Transverse colon (tissue), 4 donors: ENCODE data around the gene PKIB. TPM values are rescaled to one million over a fixed set of nuclear protein-coding genes. Genes with fewer than 3 reads are reported as not detected.

Experiments used
- DNase-seq: peaks from one replicate; pipeline ENCODE4 v3.0.0-alpha.2; 2019
- H3K27ac ChIP-seq, 4 donors: fragments of 200-600 bp; sonication (generic); 2 replicates each; pipeline ENCODE4 v1.5.1; 2016 to 2018; ENCODE audit warnings: inconsistent platforms in 4 of 4
- H3K27me3 ChIP-seq: fragments of 200-600 bp; sonication (generic); 2 replicates; pipeline ENCODE4 v1.5.1; 2017; ENCODE audit warnings: inconsistent platforms
- H3K36me3 ChIP-seq, 4 donors: fragments of 200-600 bp; sonication (generic); 2 replicates each; pipeline ENCODE4 v1.5.1; 2017 to 2019; ENCODE audit warnings: inconsistent platforms in 4 of 4
- H3K4me1 ChIP-seq, 4 donors: fragments of 200-600 bp; sonication (generic); 2 replicates each; pipeline ENCODE4 v1.5.1; 2017 to 2020; ENCODE audit warnings: inconsistent platforms in 4 of 4
- H3K4me3 ChIP-seq, 4 donors: fragments of 200-600 bp; sonication (generic); 1 replicate in 1 of 4; 2 replicates in 3 of 4; pipeline versions ENCODE4 v1.5.1 to v1.6.1; 2017 to 2019; ENCODE audit warnings: inconsistent platforms in 4 of 4
- H3K9me3 ChIP-seq, 2 donors: fragments of 200-600 bp; sonication (generic); 2 replicates each; pipeline ENCODE4 v1.5.1; 2017 to 2019; ENCODE audit warnings: inconsistent platforms in 2 of 2
- EP300 ChIP-seq: sonication (generic); formaldehyde crosslinking; IDR thresholded peaks from one replicate; pipeline ENCODE4 v1.6.1; 2017; ENCODE audit warnings: antibody characterized with exemption, low read depth
- POLR2A ChIP-seq: fragments of 450-650 bp; IDR thresholded peaks from one replicate; pipeline ENCODE4 v1.6.1; 2016; ENCODE audit warnings: antibody characterized with exemption, mild to moderate bottlenecking, moderate library complexity
- POLR2AphosphoS5 ChIP-seq, 3 donors: sonication (generic); formaldehyde crosslinking; IDR thresholded peaks; one replicate each; pipeline ENCODE4 v1.6.1; 2016; ENCODE audit warnings: antibody characterized with exemption in 3 of 3
- WGBS, 2 donors: methylation state at CpG; one replicate each; pipeline ENCODE4 v1.1.5; 2018; ENCODE audit warnings: low coverage in 1 of 2; 5-methylcytosine and 5-hydroxymethylcytosine counted together
- in situ Hi-C, 4 donors: fragments of 200-750 bp; cut with MboI; loops; one replicate each; pipeline versions ENCODE4 v1.15.0 to v1.15.1; 2017; ENCODE audit warnings: low sequenced_read_pairs in 3 of 4, low pct_ligation_motif_present in 1 of 4, low pct_unique_long_range_greater_than_20kb in 1 of 4
- intact Hi-C: fragments of 100-400 bp; cut with DNase I; formaldehyde crosslinking; loops from one replicate; pipeline ENCODE4 v1.15.1; 2023; ENCODE audit warnings: low total_unique reads
- total RNA-seq, 4 donors: library from RNA; depleted of rRNA; stranded (reverse); fragments of >200 nt; gene quantifications; one replicate each; pipeline ENCODE4 v1.1.0, GENCODE V29; 2016
- TF ChIP-seq, protein P1 (sequence below), 5 experiments: fragments of 200-600 bp in 3 of 5; fragments of 450-650 bp in 2 of 5; sonication (generic) in 3 of 5; IDR thresholded peaks; 1 replicate in 2 of 5; 2 replicates in 3 of 5; pipeline ENCODE4 v1.5.1; 2016 to 2017; ENCODE audit warnings: antibody characterized with exemption in 5 of 5, inconsistent platforms in 3 of 5, mild to moderate bottlenecking in 2 of 5, moderate library complexity in 1 of 5

The PKIB gene
- total RNA-seq, 4 donors from 2014 or later: 45.2 to 163 (median 96.1) TPM

DNA sequence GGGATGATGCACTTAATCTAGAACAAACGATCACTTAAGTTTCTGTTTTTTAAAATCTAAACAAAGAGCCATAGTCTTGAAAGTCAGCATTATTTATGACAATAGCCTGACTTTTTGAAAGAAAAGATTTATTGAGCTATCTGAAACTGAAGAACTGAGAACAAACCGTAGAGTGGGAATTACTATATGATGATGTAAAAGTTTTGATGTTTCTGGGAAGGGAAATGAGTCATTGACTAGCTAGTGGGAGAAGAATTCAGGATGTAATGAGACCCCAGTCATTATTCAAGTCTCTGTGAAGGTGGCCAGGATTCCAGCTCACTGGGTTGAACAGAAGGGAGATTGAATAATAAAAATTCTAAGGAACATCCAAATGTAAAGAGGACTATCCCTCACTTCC, 85.9 kb downstream of the PKIB start:
- no peak overlapping the region for H3K27ac ChIP-seq
- in situ Hi-C loops (no loop called here), intact Hi-C loops (loop anchor here (5.0 kb wide), 1 partner anchor 1166 kb away; no protein-coding TSS in a partner anchor)
- no peaks in the 10 kb centered on the region for H3K27me3 ChIP-seq
- no peaks in the 10 kb centered on the region for H3K9me3 ChIP-seq
- 34 to 45% methylated on average over 2 of the region's 2 CpGs for WGBS, 2 donors
- no peaks in the 10 kb centered on the region for H3K36me3 ChIP-seq
- TF ChIP-seq, protein P1, sequence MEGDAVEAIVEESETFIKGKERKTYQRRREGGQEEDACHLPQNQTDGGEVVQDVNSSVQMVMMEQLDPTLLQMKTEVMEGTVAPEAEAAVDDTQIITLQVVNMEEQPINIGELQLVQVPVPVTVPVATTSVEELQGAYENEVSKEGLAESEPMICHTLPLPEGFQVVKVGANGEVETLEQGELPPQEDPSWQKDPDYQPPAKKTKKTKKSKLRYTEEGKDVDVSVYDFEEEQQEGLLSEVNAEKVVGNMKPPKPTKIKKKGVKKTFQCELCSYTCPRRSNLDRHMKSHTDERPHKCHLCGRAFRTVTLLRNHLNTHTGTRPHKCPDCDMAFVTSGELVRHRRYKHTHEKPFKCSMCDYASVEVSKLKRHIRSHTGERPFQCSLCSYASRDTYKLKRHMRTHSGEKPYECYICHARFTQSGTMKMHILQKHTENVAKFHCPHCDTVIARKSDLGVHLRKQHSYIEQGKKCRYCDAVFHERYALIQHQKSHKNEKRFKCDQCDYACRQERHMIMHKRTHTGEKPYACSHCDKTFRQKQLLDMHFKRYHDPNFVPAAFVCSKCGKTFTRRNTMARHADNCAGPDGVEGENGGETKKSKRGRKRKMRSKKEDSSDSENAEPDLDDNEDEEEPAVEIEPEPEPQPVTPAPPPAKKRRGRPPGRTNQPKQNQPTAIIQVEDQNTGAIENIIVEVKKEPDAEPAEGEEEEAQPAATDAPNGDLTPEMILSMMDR (IDR thresholded peaks at IDR 0.05): no peak
- no peak for TF ChIP-seq POLR2A
- H3K4me3 ChIP-seq: no peak overlapping the region
- no peak for DNase-seq
- no peaks in the 10 kb centered on the region for H3K4me1 ChIP-seq

DNA sequence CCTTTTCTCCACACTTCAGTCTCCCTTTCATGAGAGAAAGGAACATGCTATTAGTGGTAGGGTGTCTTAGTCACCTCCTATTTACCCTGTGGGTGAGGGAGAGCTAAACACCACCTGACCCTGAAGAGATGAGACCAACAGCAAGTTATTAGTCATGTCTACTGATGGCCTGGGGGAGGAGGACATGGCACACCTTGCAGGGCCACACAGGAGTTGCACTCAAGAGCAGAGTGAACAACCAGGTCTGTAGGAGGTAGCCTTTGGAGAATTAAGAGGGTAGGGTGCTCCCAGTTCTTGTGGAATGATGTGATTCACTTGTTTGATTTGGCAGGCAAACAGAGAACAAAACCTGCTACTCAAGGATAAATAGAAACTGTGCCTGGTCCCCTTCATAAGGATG, 86.6 kb downstream of the PKIB start:
- Histone ChIP-seq H3K27ac (no peak overlapping the region), H3K9me3 (no peaks in the 10 kb centered on the region), H3K36me3 (no peaks in the 10 kb centered on the region), H3K4me1 (no peaks in the 10 kb centered on the region), H3K4me3 (no peak overlapping the region), H3K27me3 (no peaks in the 10 kb centered on the region)
- intact Hi-C loops: loop anchor here (5.0 kb wide), 1 partner anchor 1165 kb away; no protein-coding TSS in a partner anchor
- TF ChIP-seq EP300 (no peak), POLR2AphosphoS5 (IDR thresholded peaks at IDR 0.05) (no peak), POLR2A (no peak)
- TF ChIP-seq, protein P1 (IDR thresholded peaks at IDR 0.05): no peak
- in situ Hi-C loops: no loop called here
- DNase-seq: no peak

DNA sequence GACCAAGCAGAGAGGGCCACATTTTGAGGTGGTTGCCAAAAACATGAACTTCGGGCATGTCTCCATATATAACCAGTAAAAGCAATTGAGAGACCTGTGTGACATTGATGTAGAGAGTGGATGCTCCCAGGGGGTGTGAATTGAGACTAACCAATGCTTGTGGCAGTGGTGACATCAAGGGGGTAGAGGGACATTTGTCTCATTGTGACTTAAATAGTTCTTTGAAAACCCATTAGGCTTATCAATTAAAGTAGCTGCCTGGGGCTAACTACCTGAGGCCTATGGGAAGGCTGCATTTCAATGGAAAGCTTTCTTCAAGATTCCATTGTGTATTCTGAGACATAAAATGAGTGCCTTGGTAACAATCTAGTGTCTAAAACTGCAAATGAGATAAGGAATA, 87.3 kb downstream of the PKIB start:
- no peaks in the 10 kb centered on the region for H3K27me3 ChIP-seq
- 67% methylated on average over 1 of the region's 1 CpG; no CpG with 5 or more reads in 1 of the 2 donors for WGBS, 2 donors
- intact Hi-C loops: loop anchor here (5.0 kb wide), 1 partner anchor 1165 kb away; no protein-coding TSS in a partner anchor

GRCh38 chr6:122701666-122702065, 91.5 kb downstream of the PKIB start:
- Histone ChIP-seq H3K4me1 (no peaks in the 10 kb centered on the region), H3K9me3 (no peaks in the 10 kb centered on the region), H3K4me3 (no peak overlapping the region), H3K36me3 (no peaks in the 10 kb centered on the region), H3K27me3 (no peaks in the 10 kb centered on the region), H3K27ac (no peak overlapping the region)
- WGBS, 2 donors: 85% methylated on average over 1 of the region's 1 CpG; no CpG with 5 or more reads in 1 of the 2 donors
- TF ChIP-seq, protein P1 (IDR thresholded peaks at IDR 0.05): no peak
- TF ChIP-seq EP300 (no peak), POLR2AphosphoS5 (IDR thresholded peaks at IDR 0.05) (no peak), POLR2A (no peak)
- intact Hi-C loops (no loop called here), in situ Hi-C loops (no loop called here)
- no peak for DNase-seq

More for the DNA sequence above, 87.3 kb downstream of the PKIB start:
- H3K4me3 ChIP-seq: no peak overlapping the region
- no peak for TF ChIP-seq POLR2A
- TF ChIP-seq EP300: no peak
- no peak for TF ChIP-seq POLR2AphosphoS5 (IDR thresholded peaks at IDR 0.05)
- no peak overlapping the region for H3K27ac ChIP-seq
- H3K9me3 ChIP-seq: no peaks in the 10 kb centered on the region
- in situ Hi-C loops: no loop called here
- no peaks in the 10 kb centered on the region for H3K4me1 ChIP-seq
- no peaks in the 10 kb centered on the region for H3K36me3 ChIP-seq
- DNase-seq: no peak

DNA sequence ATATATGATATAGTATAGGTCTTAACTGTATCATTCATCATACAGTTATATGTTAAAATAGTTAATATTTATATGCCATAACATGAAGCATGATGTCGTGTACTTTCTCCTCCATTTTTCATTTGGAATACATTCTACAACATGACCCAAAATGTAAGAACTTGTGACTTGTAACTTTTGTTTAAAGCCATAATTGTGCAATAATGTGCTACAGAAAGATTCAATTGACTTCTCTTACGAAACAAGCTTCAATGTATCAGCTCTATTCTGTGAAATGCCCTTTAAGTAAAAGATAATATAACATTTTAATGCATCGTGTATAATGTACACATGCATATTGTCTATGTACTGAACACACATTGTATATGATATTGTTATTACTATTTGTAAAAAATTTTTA, 92.6 kb downstream of the PKIB start:
- Histone ChIP-seq H3K27me3 (no peaks in the 10 kb centered on the region), H3K4me3 (no peak overlapping the region), H3K27ac (no peak overlapping the region), H3K9me3 (no peaks in the 10 kb centered on the region), H3K36me3 (no peaks in the 10 kb centered on the region), H3K4me1 (no peaks in the 10 kb centered on the region)
- WGBS, 2 donors: 72 to 86% methylated on average over 3 of the region's 3 CpGs
- intact Hi-C loops (no loop called here), in situ Hi-C loops (no loop called here)
- DNase-seq: no peak
- TF ChIP-seq POLR2A: no peak
